DND-41 (cell line): ENCODE measurements around the gene SHC4.

ENCODE experiments used
- CTCF ChIP-seq: IDR thresholded peaks from 2 replicates; pipeline ENCODE4 v1.5.1; 2012; ENCODE audit warnings: borderline replicate concordance, low read length, moderate library complexity, mild to moderate bottlenecking; ENCODE audit not compliant: poor library complexity, severe bottlenecking; ENCODE audit errors: extremely low read depth
- EZH2 ChIP-seq: IDR thresholded peaks from 3 replicates; pipeline ENCODE4 v1.6.1; 2012; ENCODE audit warnings: borderline replicate concordance, low read depth, mild to moderate bottlenecking, moderate library complexity, low read length, inconsistent platforms; ENCODE audit not compliant: severe bottlenecking

GRCh38 chr15:48855501-48856440, 107.9 kb downstream of the SHC4 start:
- TF ChIP-seq CTCF (peak; percentile 12), EZH2 (no peak)
